Measurements from ENCODE around the gene BCAN.

GRCh38 chr1:156698995-156699394, 57.1 kb downstream of the BCAN start:
- TF ChIP-seq CTCF (IDR thresholded peaks at IDR 0.05; ENCODE audit: low read depth, low read length, poor library complexity, severe bottlenecking) = no peak
- TF ChIP-seq EZH2phosphoT487 (IDR thresholded peaks at IDR 0.05; ENCODE audit: borderline replicate concordance, low read length) = no peak
